Activated T-helper 1 cell treated with anti-CD3 and anti-CD28 coated beads, Interleukin-2, amount 50 U/mL, for 16 hours (primary cell): ENCODE measurements around the gene ADH1C.
"Not testable (repeated sequence)": the region's sequence is repeated elsewhere in the genome, so short reads cannot be mapped to it uniquely, and the experiment has no call there.

Source experiments
- DNase-seq, 2 donors: peaks; one replicate each; pipeline ENCODE4 v3.0.0-alpha.2; 2020; ENCODE audit warnings: low read depth in 1 of 2, low spot score in 1 of 2

Gene ADH1C

DNA sequence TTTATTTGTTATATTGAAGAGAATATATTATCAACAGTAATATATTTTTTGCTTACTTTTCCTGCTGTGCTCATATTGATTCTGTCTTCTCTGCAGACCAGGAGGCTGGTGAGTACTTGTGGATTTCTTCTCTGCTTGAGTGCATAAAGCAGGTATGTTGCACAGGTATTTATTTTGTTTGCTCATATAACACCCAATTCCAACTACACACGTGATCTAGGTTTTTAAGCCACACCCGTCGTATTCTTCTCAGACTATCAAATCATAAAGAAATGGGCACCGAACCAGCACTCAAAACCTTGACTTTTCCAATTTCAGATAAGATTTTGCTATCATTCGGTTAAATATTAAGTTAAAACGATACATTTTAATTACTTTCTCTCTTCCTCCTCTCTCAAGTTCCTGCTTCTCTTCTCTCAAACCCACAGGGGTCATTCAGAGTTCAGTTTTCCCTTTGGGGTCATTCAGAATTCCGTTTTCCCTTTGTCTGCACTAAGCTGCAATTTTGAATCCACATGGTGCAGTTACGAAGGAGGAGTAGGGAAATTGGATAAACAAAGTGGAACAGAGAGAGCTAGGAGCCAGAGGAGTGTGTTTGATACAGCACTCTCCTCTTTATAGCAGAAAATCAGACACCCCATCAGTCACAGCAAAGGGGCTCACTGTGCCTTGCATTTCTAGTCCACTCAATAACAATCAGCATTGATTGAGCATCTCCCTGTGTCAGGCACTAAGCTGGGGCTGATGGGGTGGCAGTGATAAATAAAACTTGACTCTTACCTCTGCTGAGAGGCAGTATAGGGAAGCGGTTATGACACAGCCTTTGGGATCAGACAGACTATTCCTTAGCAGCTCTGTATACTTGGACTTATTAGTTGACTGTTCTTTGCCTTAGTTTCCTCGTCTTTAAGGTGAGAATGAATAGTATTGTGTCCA is at the start of gene ADH1C:
ADH1C (minus strand) TSS at position 145 of the 936 bp plus-strand sequence; CDS start at position 74, 71 bp downstream.
- no peak for DNase-seq

DNA sequence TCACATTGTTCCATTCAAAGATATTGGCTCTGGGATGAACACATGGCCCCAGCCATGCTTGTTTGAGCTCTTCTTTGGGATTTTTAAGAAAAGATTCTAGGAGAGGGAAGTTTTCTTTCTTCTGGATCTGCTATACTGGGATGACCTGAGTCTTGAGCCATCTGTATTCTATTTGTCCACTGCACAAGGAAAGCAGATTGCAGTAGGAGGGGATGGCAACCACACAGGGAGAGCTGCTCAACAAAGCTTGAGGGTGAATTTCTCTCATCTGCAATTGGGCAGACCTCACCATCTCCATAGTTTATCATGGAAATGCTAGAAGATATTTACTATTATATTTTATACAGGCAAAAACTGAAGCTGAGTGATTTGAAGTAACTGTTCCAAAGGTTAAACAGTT is 48.3 kb upstream of the ADH1C start:
- DNase-seq = no peak

DNA sequence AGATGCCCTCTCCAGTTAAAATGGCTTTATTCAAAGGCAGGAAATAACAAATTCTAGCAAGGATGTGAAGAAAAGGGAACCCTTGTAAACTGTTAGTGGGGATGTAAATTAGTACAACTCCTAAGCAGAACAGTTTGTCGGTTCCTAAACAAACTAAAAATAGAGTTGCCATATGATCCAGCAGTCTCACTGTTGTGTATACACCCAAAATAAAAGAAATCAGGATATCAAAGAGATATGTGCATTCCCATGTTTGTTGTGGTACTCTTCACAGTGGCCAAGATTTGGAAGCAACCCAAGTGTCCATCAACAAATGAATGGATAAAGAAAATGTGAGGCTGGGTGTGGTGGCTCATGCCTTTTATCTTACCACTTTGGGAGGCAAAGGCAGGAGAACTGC is 46.5 kb upstream of the ADH1C start:
- DNase-seq = no peak

DNA sequence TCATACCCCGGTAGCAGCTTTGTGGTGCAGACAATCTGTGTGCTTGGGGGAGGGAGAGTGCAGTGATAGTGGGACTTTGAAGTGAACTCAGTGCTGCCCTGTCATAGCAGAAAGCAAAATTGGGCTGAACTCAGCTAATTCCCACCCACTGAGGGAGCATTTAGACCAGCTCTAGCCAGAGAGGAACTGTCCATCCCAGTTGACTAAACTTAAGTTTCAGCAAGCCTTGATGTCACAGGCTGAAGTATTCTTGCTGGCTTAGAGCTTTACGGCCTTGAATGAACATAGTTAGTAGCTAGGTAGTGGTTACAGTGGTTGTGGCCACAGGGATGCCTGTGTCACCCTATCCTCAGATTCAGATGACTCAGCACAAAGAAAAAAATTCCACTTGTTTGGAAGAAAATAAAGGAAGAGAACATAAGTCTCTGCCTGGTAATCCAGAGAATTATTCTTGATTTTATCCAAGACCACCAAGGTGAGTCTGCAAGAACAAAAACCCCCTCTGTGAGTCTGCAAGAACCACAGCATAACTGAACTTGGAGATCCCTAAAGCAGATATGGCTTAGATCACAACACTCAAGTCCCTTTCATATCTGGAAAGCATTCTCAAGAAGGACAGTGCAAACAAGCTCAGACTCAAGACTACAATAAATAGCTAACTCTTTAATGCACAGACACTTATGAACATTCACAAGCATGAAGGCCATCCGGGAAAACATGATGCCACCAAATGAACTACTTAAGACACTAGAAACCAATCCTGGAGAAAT is 43.2 kb upstream of the ADH1C start:
- DNase-seq = no peak

DNA sequence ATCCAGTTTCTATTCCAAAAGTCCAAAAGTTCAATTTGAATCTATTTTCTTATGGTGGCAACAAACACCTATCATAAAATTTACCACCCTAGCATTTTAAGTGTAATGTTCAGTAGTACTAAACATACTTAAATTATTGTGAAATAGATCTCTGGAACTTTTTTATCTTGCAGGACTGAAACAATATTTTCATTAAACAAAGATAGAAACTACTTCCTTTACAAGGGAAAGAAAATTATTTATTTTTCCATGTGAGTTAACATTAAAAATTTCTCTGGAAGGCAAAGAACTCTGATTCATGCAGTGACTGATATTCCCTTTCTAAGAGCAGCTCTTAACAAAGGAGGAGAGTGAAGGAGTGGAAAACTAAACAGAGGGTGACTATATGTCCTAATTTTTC is 42.4 kb upstream of the ADH1C start:
- DNase-seq = no peak

DNA sequence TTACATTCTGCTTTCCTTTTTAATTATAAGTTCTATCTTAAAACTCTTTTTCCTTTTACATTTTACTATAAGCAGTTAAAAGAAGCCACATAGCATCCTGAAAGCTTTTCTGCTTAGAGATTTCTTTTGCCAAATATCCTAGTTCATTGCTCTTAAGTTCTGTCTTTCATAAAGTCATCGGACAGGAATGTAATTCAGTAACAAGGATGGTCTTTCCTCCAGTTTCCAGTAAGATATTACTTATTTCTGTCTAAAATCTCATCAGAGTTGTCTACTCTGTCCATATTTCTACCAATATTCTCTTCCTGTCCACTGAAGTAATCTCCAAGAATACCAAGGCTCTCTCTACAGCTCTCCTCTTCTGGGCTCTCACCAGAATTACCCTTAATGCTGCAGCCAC is 37.5 kb upstream of the ADH1C start:
- DNase-seq = no peak

DNA sequence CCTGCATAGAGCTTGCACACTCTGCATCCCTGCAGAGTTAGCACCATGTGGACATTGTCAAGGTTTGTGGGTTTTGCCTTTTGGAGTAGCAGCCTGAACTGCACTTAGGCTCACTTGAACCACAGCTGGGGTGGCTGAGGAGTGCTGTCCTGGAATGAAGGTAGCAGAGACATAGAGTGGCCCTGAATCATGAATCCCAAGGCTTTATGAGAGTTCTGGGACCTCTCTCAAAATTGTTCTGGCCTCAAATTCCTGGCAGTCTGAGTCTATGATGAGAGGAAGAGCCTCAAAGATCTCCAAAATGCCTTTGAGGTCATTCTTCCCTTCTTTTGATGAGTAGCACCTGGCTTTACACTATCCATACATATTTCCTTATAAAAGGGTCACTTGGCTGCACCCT is 37.1 kb upstream of the ADH1C start:
- no peak for DNase-seq

DNA sequence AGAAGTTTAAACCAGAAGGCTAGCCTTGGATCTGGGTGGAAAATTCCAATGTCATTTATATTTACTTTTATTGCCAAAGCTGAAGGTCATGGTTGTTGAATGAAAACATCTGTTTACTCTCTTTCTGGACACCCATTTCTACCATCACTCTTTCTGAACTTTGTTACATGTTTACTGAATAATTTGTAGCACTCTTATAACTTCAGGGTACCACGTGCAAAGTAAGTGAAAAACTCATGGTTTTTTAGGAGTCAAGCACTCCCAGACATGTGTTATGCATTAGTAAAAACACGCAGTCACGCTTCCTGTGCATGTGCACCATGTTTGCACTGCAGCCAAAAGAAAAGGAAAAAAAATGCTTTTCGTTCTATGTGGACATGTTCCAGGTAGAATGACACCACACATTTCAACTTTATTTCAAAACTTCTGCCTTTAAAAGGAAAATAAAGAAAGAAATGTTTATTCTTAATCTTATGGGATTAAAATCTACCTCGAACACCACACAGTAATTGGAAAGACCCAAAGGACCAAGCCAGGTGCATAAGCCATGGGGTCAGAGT is 31.4 kb upstream of the ADH1C start:
- no peak for DNase-seq

DNA sequence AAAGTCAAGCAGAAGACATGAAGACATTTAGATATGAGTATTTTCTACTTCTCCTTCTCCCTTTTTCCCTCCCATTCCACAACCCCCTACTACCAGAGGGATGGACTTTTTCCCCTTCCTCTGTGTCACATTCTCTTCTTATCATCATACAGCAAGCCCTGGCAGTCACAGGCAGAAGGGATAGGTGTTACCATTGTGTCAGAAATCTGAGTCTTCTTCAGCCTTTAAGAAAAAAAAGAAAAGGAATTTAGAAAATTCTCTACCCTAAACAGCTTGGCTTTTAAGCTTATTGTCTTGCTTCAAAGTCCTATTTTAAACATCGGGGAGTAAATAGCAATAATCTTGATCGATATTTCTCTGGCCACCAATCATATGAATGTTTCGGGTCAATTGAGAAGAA is 30.9 kb upstream of the ADH1C start:
- no peak for DNase-seq

DNA sequence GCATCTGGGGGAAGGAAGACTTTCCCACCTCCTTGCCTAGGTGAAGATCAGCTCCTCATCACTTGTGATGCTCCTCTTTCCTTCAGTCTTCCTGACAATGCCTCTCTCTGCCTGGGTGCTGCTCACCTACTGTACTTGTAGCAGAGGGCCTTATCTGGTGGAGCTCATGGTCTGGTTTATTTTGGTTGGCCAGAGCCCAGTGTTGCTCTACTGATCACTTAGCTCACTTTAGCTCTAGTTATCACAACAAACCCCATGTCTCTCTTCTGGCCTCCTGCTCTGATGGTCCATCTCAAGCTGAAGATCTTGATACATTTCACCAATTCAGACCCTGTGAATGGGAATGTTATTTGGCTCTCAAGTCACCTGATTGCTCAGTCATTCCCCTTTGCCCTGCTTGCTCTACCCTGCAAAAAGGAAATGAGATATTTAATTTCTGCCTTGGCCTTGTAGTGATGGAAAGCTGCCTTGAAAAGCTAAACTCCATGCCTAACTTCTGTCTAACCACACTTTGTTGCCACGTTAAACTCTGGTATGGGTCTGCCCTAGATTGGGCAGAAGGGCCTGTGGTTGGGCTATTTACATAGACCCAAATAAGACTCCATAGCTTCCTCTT is 30.3 kb upstream of the ADH1C start:
- no peak for DNase-seq

DNA sequence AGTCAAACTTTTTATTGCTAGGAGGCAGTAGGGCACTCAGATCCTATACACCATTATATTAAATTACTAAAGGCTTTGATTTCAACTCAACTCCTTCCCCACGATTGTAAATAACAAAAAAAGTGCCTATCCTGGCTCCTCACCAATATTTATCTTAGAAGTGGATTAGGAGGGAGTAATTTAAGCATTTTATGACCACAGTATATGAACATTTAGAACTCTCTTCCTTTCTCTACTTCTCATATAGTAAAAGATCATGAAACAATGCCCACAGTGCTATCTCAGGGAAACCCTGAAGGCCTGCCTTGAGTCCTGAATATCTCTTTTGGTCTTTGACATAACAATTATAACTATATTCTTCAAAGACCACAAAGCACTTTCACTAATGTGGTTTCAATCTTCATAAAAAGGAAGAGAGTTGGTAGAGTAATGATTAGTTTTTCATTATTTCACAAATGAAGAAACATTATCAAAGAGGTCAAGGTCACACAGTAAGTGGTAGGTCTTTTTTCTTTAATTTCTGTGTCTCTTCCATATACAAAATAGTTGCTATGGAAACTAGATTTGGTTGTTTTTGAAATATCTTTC is 29.1 kb upstream of the ADH1C start:
- no peak for DNase-seq

DNA sequence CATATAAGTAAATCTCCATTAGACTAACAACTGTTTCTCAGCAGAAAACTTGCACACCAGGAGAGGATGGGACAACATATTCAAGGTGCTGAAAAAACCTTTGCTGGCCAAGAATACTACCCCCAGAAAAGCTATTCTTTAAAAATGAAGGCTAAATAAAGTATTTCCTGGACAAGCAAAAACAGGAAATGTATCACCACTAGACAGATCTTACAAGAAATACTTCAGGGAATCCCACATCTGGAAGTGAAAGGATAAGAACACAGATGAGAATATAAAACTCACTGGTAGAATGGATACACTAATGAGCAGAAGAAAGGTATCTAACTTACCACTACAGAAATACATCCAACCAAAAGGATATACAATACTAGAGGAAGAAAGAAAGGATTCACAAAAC is 27.0 kb upstream of the ADH1C start:
- DNase-seq = no peak

DNA sequence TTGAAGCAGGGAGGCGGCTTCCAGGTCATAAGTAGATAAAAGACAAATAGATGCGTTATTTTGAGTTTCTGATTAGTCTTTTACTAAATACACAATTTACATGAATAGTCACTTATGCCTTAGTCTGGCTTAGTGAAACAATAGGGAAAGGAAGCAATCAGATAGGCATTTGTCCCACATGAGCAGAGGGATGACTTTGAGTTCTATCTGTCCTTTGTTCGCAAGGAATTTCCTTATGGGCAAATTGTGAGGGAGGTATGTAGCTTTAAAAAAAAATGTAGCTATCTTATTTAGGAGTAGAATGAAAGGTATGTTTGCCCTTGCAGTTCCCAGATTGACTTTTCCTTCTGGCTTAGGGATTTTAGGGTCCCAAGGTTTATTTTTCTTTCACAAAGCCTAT is 26.3 kb upstream of the ADH1C start:
- no peak for DNase-seq

DNA sequence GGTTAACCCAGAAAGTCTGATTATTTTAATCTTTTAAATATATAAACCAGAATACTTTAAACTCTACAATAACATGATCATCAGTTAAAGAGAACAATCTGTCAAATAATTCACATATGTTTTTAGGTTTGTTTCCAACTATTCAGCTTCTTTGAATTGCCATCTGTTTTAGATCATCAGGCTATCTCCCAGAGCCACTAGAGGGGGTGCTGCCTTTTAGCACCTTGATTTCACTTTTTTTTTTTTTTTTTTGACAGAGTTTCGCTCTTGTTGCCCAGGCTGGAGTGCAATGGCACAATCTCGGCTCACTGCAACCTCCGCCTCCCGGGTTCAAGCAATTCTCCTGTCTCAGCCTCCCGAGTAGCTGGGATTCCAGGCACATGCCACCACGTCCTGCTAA is 24.8 kb upstream of the ADH1C start:
- not testable (repeated sequence) for DNase-seq

DNA sequence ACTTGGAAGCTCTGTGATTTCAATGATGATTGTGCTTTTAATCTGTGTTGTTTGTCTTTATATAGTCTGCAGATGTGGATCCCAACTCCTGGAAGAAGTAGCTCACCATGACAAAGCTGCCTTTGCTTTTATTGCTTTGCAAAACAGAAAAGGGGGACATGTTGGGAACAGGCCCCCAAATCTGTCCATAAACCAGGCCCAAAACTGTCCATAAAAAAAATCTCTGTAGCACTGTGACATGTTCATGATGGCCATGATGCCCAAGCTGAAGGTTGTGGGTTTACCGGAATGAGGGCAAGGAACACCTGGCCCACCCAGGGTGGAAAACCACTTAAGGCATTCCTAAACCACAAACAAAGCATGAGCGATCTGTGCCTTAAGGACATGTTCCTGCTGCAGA is 19.9 kb upstream of the ADH1C start:
- DNase-seq = not testable (repeated sequence)

DNA sequence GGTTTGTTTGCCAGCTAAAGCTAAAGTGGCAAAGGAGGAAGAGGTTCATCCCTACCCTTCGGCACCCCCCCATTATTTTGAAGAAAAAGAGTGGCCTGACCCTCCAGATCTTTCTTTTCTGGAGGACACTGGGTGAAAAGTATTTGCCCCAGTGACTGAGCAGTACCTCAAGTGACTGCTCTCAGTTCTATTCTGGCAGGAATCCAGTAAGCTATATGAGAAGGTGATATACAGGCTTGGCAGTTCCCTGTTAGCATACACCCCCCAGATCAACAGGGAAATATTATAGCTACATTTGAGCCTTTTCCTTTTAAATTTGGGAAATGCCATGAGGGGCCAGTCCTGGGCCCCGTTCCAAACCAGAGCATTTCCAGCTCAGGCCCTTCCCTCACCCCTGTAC is 15.3 kb upstream of the ADH1C start:
- DNase-seq = not testable (repeated sequence)

DNA sequence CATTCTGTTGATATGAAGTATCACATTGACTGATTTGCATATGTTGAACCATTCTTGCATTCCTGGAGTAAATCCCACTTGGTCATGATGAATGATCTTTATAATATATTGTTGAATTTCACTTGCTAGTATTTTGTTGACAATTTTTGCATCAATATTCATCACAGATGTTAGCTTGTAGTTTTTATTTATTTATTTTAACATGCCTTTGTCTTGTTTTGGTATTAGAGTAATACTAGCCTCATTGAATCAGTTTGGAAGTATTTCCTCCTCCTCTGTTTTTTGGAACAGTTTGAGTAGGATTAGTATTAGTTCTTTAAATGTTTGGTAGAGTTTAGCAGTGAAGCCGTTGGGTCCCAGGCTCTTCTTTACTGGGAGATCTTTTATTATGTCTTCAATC is 13.9 kb upstream of the ADH1C start:
- DNase-seq = no peak

DNA sequence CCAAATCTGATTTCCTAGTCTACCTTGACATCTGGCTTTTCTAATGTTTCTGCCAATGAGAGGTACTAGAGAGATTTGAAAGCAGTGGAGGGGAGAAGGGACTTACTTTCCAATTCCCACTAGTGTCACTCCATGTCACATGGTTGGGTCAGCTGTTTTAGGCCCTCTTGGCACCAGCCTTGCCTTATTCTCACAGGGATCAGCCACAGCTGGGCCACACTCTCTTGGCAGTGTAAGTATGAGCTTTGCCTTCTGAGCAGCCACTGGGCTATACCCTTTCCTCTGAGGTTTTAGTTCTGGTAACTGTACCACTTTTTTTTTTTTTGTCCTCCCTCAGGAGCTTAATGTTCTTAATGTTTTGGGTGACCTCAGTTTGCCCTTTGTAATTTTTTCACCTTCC is 10.2 kb upstream of the ADH1C start:
- DNase-seq = no peak

DNA sequence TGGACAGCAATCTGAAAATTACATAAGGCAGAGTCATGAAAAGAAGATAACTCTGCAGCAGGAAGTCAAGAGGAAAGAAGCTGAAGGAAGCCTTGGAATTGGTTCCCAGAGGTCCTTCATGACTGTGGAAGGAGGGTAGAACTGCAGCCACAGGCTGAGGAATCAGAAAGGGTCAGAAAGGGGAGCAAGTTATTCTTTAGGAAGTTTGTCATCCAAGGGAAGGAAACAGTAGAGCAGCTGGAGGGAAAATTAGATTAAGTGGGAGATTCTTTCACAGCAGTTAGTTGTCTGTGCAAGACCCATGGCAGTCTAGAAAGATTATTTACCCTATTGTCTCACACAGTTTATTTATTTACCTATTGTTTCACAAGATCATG is 9.3 kb upstream of the ADH1C start:
- no peak for DNase-seq

DNA sequence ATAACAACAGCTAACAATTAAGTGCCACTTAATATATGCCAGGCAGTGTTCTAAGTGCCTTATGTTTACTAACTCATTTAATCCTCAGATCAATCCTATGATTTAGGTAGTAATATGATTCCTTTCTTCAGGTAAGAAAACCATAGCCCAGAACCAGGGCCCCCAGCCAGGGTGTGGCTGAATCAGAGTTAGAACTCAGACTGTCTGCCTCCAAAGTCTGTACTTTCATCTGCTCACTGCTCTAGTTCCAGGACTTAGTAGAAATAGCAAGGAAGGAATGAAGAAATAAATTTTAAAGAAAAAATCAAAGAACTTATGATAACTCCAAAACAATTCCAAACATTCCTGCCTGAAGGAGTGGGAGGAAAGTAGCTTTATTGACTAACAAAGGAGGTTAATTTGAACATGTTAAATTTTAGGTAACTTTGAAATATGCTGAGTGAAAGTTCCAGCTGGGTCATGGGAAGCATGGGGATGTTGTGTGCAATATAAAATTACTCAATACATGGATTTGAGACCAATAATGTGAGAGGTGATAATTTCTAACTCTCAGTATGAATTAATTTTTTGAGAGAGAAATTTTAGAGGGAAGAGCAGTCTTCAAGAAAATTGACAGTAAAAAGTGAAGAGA is 8.8 kb upstream of the ADH1C start:
- no peak for DNase-seq
